Body of pancreas (tissue), 4 donors: Measurements from ENCODE around the gene PDS5A. TPM values are rescaled to one million over a fixed set of nuclear protein-coding genes. Genes with fewer than 3 reads are reported as not detected.
"Not testable (repeated sequence)": the region's sequence is repeated elsewhere in the genome, so short reads cannot be mapped to it uniquely, and the experiment has no call there.

Experiments
- ATAC-seq: fragments of 150-250 bp; one replicate; pipeline ENCODE4 v1.9.1; 2016
- DNase-seq, 4 donors: peaks; one replicate each; pipeline ENCODE4 v3.0.0-alpha.2; 2019
- H3K27ac ChIP-seq, 4 donors: fragments of 200-600 bp; sonication (generic); 1 replicate in 3 of 4; 2 replicates in 1 of 4; pipeline versions ENCODE4 v1.5.1 to v1.6.1; 2016 to 2019; ENCODE audit warnings: mild to moderate bottlenecking in 1 of 4, mixed read lengths in 1 of 4, moderate library complexity in 1 of 4
- H3K27me3 ChIP-seq, 2 donors: fragments of 200-600 bp; sonication (generic); one replicate each; pipeline ENCODE4 v1.6.0; 2016; ENCODE audit warnings: mild to moderate bottlenecking in 1 of 2
- H3K36me3 ChIP-seq, 2 donors: fragments of 200-600 bp; sonication (generic); replicated peaks in 1 of 2; 2 replicates each; pipeline ENCODE4 v1.5.1; 2016; ENCODE audit warnings: low read depth in 2 of 2; ENCODE audit not compliant: insufficient read depth in 1 of 2
- H3K4me1 ChIP-seq: fragments of 200-600 bp; sonication (generic); one replicate; pipeline ENCODE4 v1.6.0; 2016
- H3K4me3 ChIP-seq, 2 donors: fragments of 200-600 bp; sonication (generic); 1 replicate in 1 of 2; 2 replicates in 1 of 2; pipeline ENCODE4 v1.5.1; 2016 to 2019
- H3K9me3 ChIP-seq, 3 donors: fragments of 200-600 bp; sonication (generic); 1 replicate in 2 of 3; 2 replicates in 1 of 3; pipeline ENCODE4 v1.5.1; 2016
- POLR2A ChIP-seq, 3 donors: fragments of 450-650 bp; IDR thresholded peaks; one replicate each; pipeline ENCODE4 v1.6.1; 2016; ENCODE audit warnings: antibody characterized with exemption in 3 of 3, mild to moderate bottlenecking in 2 of 3
- WGBS, 2 donors: methylation state at CpG; one replicate each; pipeline ENCODE4 v1.1.5; 2017; 5-methylcytosine and 5-hydroxymethylcytosine counted together
- intact Hi-C: fragments of 100-400 bp; cut with DNase I; formaldehyde crosslinking; loops from one replicate; pipeline ENCODE4 v1.15.1; 2023
- small RNA-seq: library from RNA; depleted of rRNA; stranded (forward); fragments of <200 nt; gene quantifications from one replicate; pipeline ENCODE3, GENCODE V24; 2016
- total RNA-seq, 2 donors: library from RNA; depleted of rRNA; stranded (reverse); fragments of >200 nt; gene quantifications; one replicate each; pipeline ENCODE4 v1.1.0, GENCODE V29; 2016
- TF ChIP-seq, protein P1 (sequence below), 7 experiments: fragments of 450-650 bp in 4 of 7; fragments of 200-600 bp in 3 of 7; sonication (generic) in 3 of 7; IDR thresholded peaks; one replicate each; pipeline ENCODE4 v1.5.1; 2016 to 2019; ENCODE audit warnings: antibody characterized with exemption in 7 of 7

The PDS5A gene
- total RNA-seq, 2 donors from 2014 or later, result 44.9 to 50.8 TPM

DNA sequence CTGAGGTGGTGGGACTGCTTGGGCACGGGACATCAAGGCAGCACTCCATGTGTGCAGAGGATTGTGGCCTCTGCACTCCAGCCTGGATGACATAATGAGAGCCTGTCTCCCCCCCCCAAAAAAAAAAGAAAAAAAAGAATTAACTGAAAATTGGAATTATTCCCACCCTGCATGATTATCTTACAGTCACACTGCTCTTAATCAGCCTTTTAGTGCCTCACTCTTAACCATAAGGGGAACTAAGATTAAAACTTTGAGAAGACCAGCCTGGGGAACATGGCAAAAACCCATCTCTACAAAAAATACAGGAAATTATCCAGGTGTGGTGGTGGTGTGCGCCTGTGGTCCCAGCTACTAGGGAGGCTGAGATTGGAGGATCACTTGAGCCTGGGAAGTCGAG is 185.2 kb downstream of the PDS5A start:
- 74 to 85% methylated on average over 3 of the region's 3 CpGs for WGBS, 2 donors
- no peak for DNase-seq
- no peaks in the 10 kb centered on the region for H3K36me3 ChIP-seq
- TF ChIP-seq POLR2A (IDR thresholded peaks at IDR 0.05), result no peak
- TF ChIP-seq, protein P1, sequence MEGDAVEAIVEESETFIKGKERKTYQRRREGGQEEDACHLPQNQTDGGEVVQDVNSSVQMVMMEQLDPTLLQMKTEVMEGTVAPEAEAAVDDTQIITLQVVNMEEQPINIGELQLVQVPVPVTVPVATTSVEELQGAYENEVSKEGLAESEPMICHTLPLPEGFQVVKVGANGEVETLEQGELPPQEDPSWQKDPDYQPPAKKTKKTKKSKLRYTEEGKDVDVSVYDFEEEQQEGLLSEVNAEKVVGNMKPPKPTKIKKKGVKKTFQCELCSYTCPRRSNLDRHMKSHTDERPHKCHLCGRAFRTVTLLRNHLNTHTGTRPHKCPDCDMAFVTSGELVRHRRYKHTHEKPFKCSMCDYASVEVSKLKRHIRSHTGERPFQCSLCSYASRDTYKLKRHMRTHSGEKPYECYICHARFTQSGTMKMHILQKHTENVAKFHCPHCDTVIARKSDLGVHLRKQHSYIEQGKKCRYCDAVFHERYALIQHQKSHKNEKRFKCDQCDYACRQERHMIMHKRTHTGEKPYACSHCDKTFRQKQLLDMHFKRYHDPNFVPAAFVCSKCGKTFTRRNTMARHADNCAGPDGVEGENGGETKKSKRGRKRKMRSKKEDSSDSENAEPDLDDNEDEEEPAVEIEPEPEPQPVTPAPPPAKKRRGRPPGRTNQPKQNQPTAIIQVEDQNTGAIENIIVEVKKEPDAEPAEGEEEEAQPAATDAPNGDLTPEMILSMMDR (IDR thresholded peaks at IDR 0.05), result no peak
- no peak for ATAC-seq
- H3K9me3 ChIP-seq, result no peaks in the 10 kb centered on the region
- H3K27ac ChIP-seq, result no peak overlapping the region
- H3K27me3 ChIP-seq, result no peaks in the 10 kb centered on the region
- intact Hi-C loops, result no loop called here
- no peaks in the 10 kb centered on the region for H3K4me1 ChIP-seq
- no peak overlapping the region for H3K4me3 ChIP-seq

DNA sequence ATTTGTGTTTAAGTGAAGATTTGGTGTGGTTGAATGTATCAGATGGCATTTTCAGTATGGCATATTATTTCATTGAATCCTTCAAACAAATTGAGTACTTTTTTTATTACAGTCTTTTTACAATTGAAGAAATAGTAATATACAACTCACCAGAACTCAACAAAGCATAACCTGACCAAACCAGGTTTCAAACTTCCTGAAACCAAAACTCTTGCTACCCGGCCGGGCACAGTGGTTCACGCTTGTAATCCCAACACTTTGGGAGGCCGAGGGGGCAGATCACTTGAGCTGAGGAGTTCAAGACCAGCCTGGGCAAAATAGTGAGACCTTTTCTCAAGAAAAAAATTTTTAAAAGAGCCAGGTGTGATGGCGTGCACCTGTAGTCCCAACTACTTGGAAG is 185.6 kb downstream of the PDS5A start:
- no peak overlapping the region for H3K27ac ChIP-seq
- H3K27me3 ChIP-seq, result no peaks in the 10 kb centered on the region
- TF ChIP-seq, protein P1 (IDR thresholded peaks at IDR 0.05), result no peak
- TF ChIP-seq POLR2A (IDR thresholded peaks at IDR 0.05), result no peak
- no peaks in the 10 kb centered on the region for H3K36me3 ChIP-seq
- ATAC-seq (no peak), DNase-seq (no peak)
- H3K4me1 ChIP-seq, result no peaks in the 10 kb centered on the region
- 83 to 93% methylated on average over 4 to 5 of the region's 5 CpGs for WGBS, 2 donors
- no peaks in the 10 kb centered on the region for H3K9me3 ChIP-seq
- intact Hi-C loops, result no loop called here
- no peak overlapping the region for H3K4me3 ChIP-seq

DNA sequence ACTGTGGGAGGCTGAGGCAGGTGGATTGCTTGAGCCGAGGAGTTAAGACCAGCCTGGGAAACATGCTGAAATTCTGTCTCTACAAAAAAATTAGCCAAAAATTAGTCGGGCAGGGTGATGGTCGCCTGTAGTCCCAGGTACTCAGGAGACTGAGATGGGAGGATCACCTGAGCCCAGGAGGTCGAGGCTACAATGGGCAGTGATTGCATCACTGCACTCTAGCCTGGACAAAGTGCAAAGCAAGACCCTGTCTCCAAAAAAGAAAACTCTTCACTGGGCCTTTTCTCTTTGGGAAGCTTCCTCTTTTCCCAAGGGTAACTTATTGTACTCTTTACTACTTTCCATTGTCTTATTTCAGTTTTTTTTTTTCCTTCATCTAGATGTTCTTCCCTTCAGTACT is 190.9 kb downstream of the PDS5A start:
- intact Hi-C loops, result no loop called here
- Histone ChIP-seq H3K27me3 (no peaks in the 10 kb centered on the region), H3K4me3 (no peak overlapping the region), H3K36me3 (no peaks in the 10 kb centered on the region), H3K27ac (no peak overlapping the region), H3K9me3 (no peaks in the 10 kb centered on the region), H3K4me1 (no peaks in the 10 kb centered on the region)
- ATAC-seq (no peak), DNase-seq (no peak)
- 78 to 90% methylated on average over 4 of the region's 4 CpGs for WGBS, 2 donors
- TF ChIP-seq POLR2A (IDR thresholded peaks at IDR 0.05), result no peak
- TF ChIP-seq, protein P1 (IDR thresholded peaks at IDR 0.05), result no peak

DNA sequence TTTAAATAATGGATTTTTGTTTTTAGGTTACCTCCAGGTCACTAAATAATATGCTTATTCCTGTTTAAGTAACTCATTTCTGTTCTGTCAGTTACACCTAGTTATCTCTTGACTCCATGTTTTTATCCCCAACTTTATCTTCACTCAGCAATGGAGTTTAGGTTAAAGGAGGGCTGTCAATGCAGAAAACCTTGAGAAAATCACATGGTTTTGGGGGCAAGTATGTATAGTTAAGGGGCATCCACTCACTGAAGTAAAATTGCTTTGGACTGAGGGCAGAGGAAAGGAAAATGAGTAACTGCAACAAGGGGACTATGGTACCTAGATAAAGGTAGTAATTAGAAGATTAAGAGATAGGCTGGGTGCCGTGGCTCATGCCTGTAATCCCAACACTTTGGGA is 192.6 kb downstream of the PDS5A start:
- Histone ChIP-seq H3K27ac (no peak overlapping the region), H3K9me3 (no peaks in the 10 kb centered on the region), H3K4me3 (no peak overlapping the region), H3K27me3 (no peaks in the 10 kb centered on the region), H3K4me1 (no peaks in the 10 kb centered on the region), H3K36me3 (no peaks in the 10 kb centered on the region)
- intact Hi-C loops, result no loop called here
- ATAC-seq (no peak), DNase-seq (no peak)
- no peak for TF ChIP-seq POLR2A (IDR thresholded peaks at IDR 0.05)
- TF ChIP-seq, protein P1 (IDR thresholded peaks at IDR 0.05), result no peak
- WGBS, 2 donors, result 38 to 48% methylated on average over 1 of the region's 1 CpG

DNA sequence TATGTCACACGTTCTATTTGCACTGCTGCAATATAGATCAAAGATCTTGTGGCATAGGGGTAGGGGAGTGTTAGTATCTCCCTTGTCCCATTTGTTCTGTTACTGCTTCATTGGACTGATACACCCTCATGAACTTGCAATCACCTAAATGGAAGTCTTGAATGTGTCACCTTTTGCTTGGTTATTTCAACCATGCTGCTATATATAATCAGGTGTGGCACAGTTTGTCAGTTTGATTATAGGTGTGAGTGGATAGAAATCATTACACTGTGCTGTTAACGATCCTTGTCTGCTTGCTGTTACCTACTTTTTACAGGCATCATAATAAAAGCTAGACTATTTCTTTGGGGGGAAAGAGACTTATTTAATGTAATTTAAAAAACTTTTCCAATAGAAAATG is 195.7 kb downstream of the PDS5A start:
- DNase-seq, H3K27ac ChIP-seq, H3K36me3 ChIP-seq, H3K4me1 ChIP-seq, ATAC-seq, H3K9me3 ChIP-seq, H3K27me3 ChIP-seq, intact Hi-C loops, H3K4me3 ChIP-seq: not testable (repeated sequence)
- 84 to 89% methylated on average over 2 of the region's 2 CpGs for WGBS, 2 donors

Small RNA genes lying within 50 kb of the gene (small RNA-seq; reads per million reads assigned to genes)
- gene RNA5SP159, result not detected

Other genes starting within 250 kb of the PDS5A start
- gene N4BP2, start 78.9 kb upstream of the PDS5A start, total RNA-seq, result 10 to 100 TPM; 14.8 to 15.0 TPM
- gene RHOH, start 219.1 kb upstream of the PDS5A start, total RNA-seq, result 1 to 10 TPM; 2.9 to 7.9 TPM